GM18507 (cell line): Measurements from ENCODE around the gene LILRA6.
"Not testable (repeated sequence)": the region's sequence is repeated elsewhere in the genome, so short reads cannot be mapped to it uniquely, and the experiment has no call there.

Source experiments
- DNase-seq: peaks from one replicate; pipeline ENCODE4 v3.0.0; 2011; ENCODE audit warnings: low read depth; ENCODE audit not compliant: insufficient read length; ENCODE audit errors: extremely low spot score
- FAIRE-seq: peaks from 2 replicates; lab custom pipeline; 2011; peaks lifted over from hg19 to GRCh38; lab: Jason Lieb, UNC

The LILRA6 gene

GRCh38 chr19:54214734-54215133, 27.9 kb downstream of the LILRA6 start:
- DNase-seq, FAIRE-seq: not testable (repeated sequence)

- DNase-seq, FAIRE-seq: not testable (repeated sequence)
These were observed 28.4 kb downstream of the LILRA6 start for GRCh38 chr19:54214217-54214616.

GRCh38 chr19:54211235-54211634, 31.4 kb downstream of the LILRA6 start:
- no peak for DNase-seq
- no peak for FAIRE-seq

- no peak for FAIRE-seq
- no peak for DNase-seq
These were observed 32.6 kb downstream of the LILRA6 start for GRCh38 chr19:54209811-54210494.

- FAIRE-seq (no peak), DNase-seq (no peak)
These were observed 33.4 kb downstream of the LILRA6 start for GRCh38 chr19:54209058-54209810.

GRCh38 chr19:54208784-54209057, 33.9 kb downstream of the LILRA6 start:
- DNase-seq (no peak), FAIRE-seq (no peak)

GRCh38 chr19:54207983-54208783, 34.4 kb downstream of the LILRA6 start:
- FAIRE-seq (peak; percentile 86), DNase-seq (peak; percentile 30)

- FAIRE-seq, result no peak
- no peak for DNase-seq
These were observed 35.0 kb downstream of the LILRA6 start for GRCh38 chr19:54207676-54207982.

- not testable (repeated sequence) for FAIRE-seq, DNase-seq
These were observed 35.4 kb downstream of the LILRA6 start for GRCh38 chr19:54207193-54207592.

GRCh38 chr19:54206831-54207177, 35.8 kb downstream of the LILRA6 start:
- no peak for FAIRE-seq
- no peak for DNase-seq

GRCh38 chr19:54206030-54206830, 36.4 kb downstream of the LILRA6 start:
- DNase-seq (no peak), FAIRE-seq (no peak)

- FAIRE-seq (no peak), DNase-seq (no peak)
These were observed 37.7 kb downstream of the LILRA6 start for GRCh38 chr19:54204767-54205468.

GRCh38 chr19:54203151-54203611, 39.4 kb downstream of the LILRA6 start:
- no peak for FAIRE-seq
- no peak for DNase-seq

- DNase-seq (no peak), FAIRE-seq (peak; percentile 49)
These were observed 40.6 kb downstream of the LILRA6 start for GRCh38 chr19:54201980-54202379.

GRCh38 chr19:54201172-54201701, 41.4 kb downstream of the LILRA6 start:
- FAIRE-seq, result no peak

GRCh38 chr19:54199401-54199800, 43.2 kb downstream of the LILRA6 start:
- DNase-seq (no peak), FAIRE-seq (no peak)

More at GRCh38 chr19:54201172-54201701, 41.4 kb downstream of the LILRA6 start:
- no peak for DNase-seq

GRCh38 chr19:54197121-54197520, 45.5 kb downstream of the LILRA6 start:
- DNase-seq (no peak), FAIRE-seq (no peak)

GRCh38 chr19:54196536-54196935, 46.1 kb downstream of the LILRA6 start:
- FAIRE-seq (no peak), DNase-seq (no peak)

- not testable (repeated sequence) for FAIRE-seq, DNase-seq
These were observed 48.1 kb downstream of the LILRA6 start for GRCh38 chr19:54194463-54194862.
